ENCODE measurements around the gene STK11.
"Not testable (repeated sequence)": the region's sequence is repeated elsewhere in the genome, so short reads cannot be mapped to it uniquely, and the experiment has no call there.

The STK11 gene

GRCh38 chr19:1238369-1239303 lies 33.1 kb downstream of the STK11 start:
- DNase-seq, result no peak

GRCh38 chr19:1239420-1239795 lies 33.8 kb downstream of the STK11 start:
- no peak for DNase-seq

- DNase-seq, result peak; percentile 61
Measured at GRCh38 chr19:1239796-1240737, 34.5 kb downstream of the STK11 start.

- no peak for DNase-seq
Measured at GRCh38 chr19:1240925-1241324, 35.3 kb downstream of the STK11 start.

GRCh38 chr19:1241417-1242095 lies 36.0 kb downstream of the STK11 start, which contains the start of gene ATP5F1D:
Gene ATP5F1D, plus strand, starts transcription at chr19:1241751. Its CDS starts 100 bp downstream, at chr19:1241851.
- DNase-seq, result peak; percentile 55

- DNase-seq, result no peak
Measured at GRCh38 chr19:1243768-1244692, 38.5 kb downstream of the STK11 start.

GRCh38 chr19:1244693-1245451 lies 39.3 kb downstream of the STK11 start:
- DNase-seq, result no peak

- DNase-seq, result no peak
Measured at GRCh38 chr19:1245494-1246264, 40.1 kb downstream of the STK11 start.

GRCh38 chr19:1246265-1247087 lies 40.9 kb downstream of the STK11 start:
- DNase-seq, result not testable (repeated sequence)

- no peak for DNase-seq
Measured at GRCh38 chr19:1247748-1248138, 42.2 kb downstream of the STK11 start.

- DNase-seq, result peak; percentile 59
Measured at GRCh38 chr19:1248139-1248785, 42.7 kb downstream of the STK11 start, which contains the start of gene MIDN. Gene MIDN, plus strand, starts transcription at chr19:1248583. Its CDS starts 1,714 bp downstream, at chr19:1250297.

- DNase-seq, result peak; percentile 59
Measured at GRCh38 chr19:1248786-1249297, 43.3 kb downstream of the STK11 start.

- DNase-seq, result peak; percentile 86
Measured at GRCh38 chr19:1249298-1249989, 43.9 kb downstream of the STK11 start.

- DNase-seq, result no peak
Measured at GRCh38 chr19:1249990-1250436, 44.4 kb downstream of the STK11 start.

GRCh38 chr19:1250437-1251260 lies 45.1 kb downstream of the STK11 start:
- DNase-seq, result no peak

Measured in NCI-H748 treated with DMSO at 0.1 percent for 48 hours (cell line).